ENCODE measurements around the gene CNOT4. TPM values are rescaled to one million over a fixed set of nuclear protein-coding genes. Genes with fewer than 3 reads are reported as not detected.
A peak's percentile ranks its signal among the peaks of the same experiment; 100 is the strongest.

The CNOT4 gene
- total RNA-seq, 1 experiment from 2014 or later, result 14.6 TPM

DNA sequence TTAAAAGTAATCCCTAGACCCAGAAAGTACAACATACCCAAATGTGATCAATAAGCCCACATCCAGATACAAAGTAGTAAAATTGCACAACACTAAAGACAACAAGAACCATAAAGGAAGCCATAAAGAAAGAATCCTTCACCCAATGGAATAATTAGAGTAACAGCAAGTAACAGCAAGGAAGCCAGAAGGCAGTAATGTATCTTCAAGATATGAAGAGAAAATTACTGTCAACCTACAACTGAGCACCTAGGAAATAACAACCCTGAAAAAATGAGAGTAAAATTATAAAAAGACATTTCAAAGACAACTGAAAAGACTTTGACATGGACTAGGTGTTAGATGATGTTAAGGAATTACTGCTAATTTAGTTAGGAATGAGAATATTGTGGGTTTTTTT is 60.5 kb downstream of the CNOT4 start:
- Mint-ChIP-seq H3K36me3 (no peaks in the 10 kb centered on the region), H3K4me1 (0 out of 2 replicates have a peak, but pooled peaks cover 4% of the 10 kb centered on the region), H3K27ac (no peak overlapping the region), H3K9me3 (no peaks in the 10 kb centered on the region), H3K4me3 (no peak overlapping the region), H3K27me3 (ENCODE audit: low read depth) (no peaks in the 10 kb centered on the region)
- ChIA-PET POLR2A (no interaction called here), CTCF (no interaction called here)
- no peak for DNase-seq (ENCODE audit: low spot score)
- ATAC-seq, result no peak
- no peak for TF ChIP-seq PREB (CRISPR knock-in tag; IDR thresholded peaks at IDR 0.05; ENCODE audit: borderline replicate concordance)
- no peak for TF ChIP-seq ZNF512 (CRISPR knock-in tag; IDR thresholded peaks at IDR 0.05; ENCODE audit: borderline replicate concordance)
- TF ChIP-seq ELF4 (CRISPR knock-in tag; IDR thresholded peaks at IDR 0.05; ENCODE audit: low read depth), result no peak
- TF ChIP-seq, protein P1, sequence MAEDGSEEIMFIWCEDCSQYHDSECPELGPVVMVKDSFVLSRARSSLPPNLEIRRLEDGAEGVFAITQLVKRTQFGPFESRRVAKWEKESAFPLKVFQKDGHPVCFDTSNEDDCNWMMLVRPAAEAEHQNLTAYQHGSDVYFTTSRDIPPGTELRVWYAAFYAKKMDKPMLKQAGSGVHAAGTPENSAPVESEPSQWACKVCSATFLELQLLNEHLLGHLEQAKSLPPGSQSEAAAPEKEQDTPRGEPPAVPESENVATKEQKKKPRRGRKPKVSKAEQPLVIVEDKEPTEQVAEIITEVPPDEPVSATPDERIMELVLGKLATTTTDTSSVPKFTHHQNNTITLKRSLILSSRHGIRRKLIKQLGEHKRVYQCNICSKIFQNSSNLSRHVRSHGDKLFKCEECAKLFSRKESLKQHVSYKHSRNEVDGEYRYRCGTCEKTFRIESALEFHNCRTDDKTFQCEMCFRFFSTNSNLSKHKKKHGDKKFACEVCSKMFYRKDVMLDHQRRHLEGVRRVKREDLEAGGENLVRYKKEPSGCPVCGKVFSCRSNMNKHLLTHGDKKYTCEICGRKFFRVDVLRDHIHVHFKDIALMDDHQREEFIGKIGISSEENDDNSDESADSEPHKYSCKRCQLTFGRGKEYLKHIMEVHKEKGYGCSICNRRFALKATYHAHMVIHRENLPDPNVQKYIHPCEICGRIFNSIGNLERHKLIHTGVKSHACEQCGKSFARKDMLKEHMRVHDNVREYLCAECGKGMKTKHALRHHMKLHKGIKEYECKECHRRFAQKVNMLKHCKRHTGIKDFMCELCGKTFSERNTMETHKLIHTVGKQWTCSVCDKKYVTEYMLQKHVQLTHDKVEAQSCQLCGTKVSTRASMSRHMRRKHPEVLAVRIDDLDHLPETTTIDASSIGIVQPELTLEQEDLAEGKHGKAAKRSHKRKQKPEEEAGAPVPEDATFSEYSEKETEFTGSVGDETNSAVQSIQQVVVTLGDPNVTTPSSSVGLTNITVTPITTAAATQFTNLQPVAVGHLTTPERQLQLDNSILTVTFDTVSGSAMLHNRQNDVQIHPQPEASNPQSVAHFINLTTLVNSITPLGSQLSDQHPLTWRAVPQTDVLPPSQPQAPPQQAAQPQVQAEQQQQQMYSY (CRISPR knock-in tag; IDR thresholded peaks at IDR 0.05), result no peak

- no peaks in the 10 kb centered on the region for H3K9me3 Mint-ChIP-seq
- H3K36me3 Mint-ChIP-seq, result no peaks in the 10 kb centered on the region
- H3K4me1 Mint-ChIP-seq, result 0 out of 2 replicates have a peak, but pooled peaks cover 4% of the 10 kb centered on the region
- DNase-seq (ENCODE audit: low spot score) (no peak), ATAC-seq (no peak)
- 0 out of 2 replicates have a peak overlapping the region, but pooled peaks have one; percentile 13 for H3K27ac Mint-ChIP-seq
- POLR2A ChIA-PET, result no interaction called here
- no peaks in the 10 kb centered on the region for H3K27me3 Mint-ChIP-seq (ENCODE audit: low read depth)
- CTCF ChIA-PET, result no interaction called here
- no peak overlapping the region for H3K4me3 Mint-ChIP-seq
- no peak for TF ChIP-seq STAT6 (CRISPR knock-in tag; conservative IDR thresholded peaks at IDR 0.05; ENCODE audit: low read depth)
- no peak for TF ChIP-seq FOXP4 (CRISPR knock-in tag; IDR thresholded peaks at IDR 0.05)
- TF ChIP-seq ZNF281 (CRISPR knock-in tag; IDR thresholded peaks at IDR 0.05), result no peak
- no peak for TF ChIP-seq ERG (CRISPR knock-in tag; IDR thresholded peaks at IDR 0.05)
- TF ChIP-seq, protein P2, sequence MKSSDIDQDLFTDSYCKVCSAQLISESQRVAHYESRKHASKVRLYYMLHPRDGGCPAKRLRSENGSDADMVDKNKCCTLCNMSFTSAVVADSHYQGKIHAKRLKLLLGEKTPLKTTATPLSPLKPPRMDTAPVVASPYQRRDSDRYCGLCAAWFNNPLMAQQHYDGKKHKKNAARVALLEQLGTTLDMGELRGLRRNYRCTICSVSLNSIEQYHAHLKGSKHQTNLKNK (CRISPR knock-in tag; IDR thresholded peaks at IDR 0.05), result no peak
- no peak for TF ChIP-seq ETV6 (CRISPR knock-in tag; IDR thresholded peaks at IDR 0.05)
- TF ChIP-seq, protein P3, sequence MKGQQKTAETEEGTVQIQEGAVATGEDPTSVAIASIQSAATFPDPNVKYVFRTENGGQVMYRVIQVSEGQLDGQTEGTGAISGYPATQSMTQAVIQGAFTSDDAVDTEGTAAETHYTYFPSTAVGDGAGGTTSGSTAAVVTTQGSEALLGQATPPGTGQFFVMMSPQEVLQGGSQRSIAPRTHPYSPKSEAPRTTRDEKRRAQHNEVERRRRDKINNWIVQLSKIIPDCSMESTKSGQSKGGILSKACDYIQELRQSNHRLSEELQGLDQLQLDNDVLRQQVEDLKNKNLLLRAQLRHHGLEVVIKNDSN (CRISPR knock-in tag; IDR thresholded peaks at IDR 0.05), result no peak
- TF ChIP-seq, protein P4, sequence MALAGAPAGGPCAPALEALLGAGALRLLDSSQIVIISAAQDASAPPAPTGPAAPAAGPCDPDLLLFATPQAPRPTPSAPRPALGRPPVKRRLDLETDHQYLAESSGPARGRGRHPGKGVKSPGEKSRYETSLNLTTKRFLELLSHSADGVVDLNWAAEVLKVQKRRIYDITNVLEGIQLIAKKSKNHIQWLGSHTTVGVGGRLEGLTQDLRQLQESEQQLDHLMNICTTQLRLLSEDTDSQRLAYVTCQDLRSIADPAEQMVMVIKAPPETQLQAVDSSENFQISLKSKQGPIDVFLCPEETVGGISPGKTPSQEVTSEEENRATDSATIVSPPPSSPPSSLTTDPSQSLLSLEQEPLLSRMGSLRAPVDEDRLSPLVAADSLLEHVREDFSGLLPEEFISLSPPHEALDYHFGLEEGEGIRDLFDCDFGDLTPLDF (CRISPR knock-in tag; IDR thresholded peaks at IDR 0.05), result no peak
- TF ChIP-seq ZNF416 (CRISPR knock-in tag; IDR thresholded peaks at IDR 0.05), result no peak
- no peak for TF ChIP-seq ZNF671 (CRISPR knock-in tag; IDR thresholded peaks at IDR 0.05)
- no peak for TF ChIP-seq CREM (CRISPR knock-in tag; IDR thresholded peaks at IDR 0.05)
- no peak for TF ChIP-seq PRRX2 (CRISPR knock-in tag; IDR thresholded peaks at IDR 0.05)
- no peak for TF ChIP-seq SOX15 (CRISPR knock-in tag; IDR thresholded peaks at IDR 0.05)
Observed at GRCh38 chr7:135448753-135449152, 61.1 kb downstream of the CNOT4 start.

All from WTC11 (cell line).